A549 (cell line): Measurements from ENCODE around the gene CENPQ.

Experiments
- BHLHE40 ChIP-seq: IDR thresholded peaks from 2 replicates; pipeline ENCODE4 v1.6.1; 2012; ENCODE audit warnings: low read depth, low read length, inconsistent platforms
- CHD2 ChIP-seq: fragments of 150-350 bp; IDR thresholded peaks from 2 replicates; pipeline ENCODE4 v1.6.1; 2014; ENCODE audit warnings: low read length; ENCODE audit not compliant: partially characterized antibody
- EP300 ChIP-seq, 2 experiments: fragments of >200 bp; sonication (Bioruptor Twin); formaldehyde crosslinking; IDR thresholded peaks; 2 replicates in 1 of 2; 3 replicates in 1 of 2; pipeline ENCODE4 v1.6.1; 2016 to 2017
- FOSB ChIP-seq: fragments of 250-450 bp; sonication (Bioruptor Pico); IDR thresholded peaks from 2 replicates; pipeline ENCODE4 v1.5.0; 2020; ENCODE audit warnings: mild to moderate bottlenecking, moderate library complexity
- MAX ChIP-seq: IDR thresholded peaks from 2 replicates; pipeline ENCODE4 v1.6.1; 2012
- MYC ChIP-seq: IDR thresholded peaks from 2 replicates; pipeline ENCODE4 v1.6.1; 2012; ENCODE audit warnings: mild to moderate bottlenecking, inconsistent platforms, low read length, improper control_type of control experiment, borderline replicate concordance
- POLR2A ChIP-seq: IDR thresholded peaks from 2 replicates; pipeline ENCODE4 v1.6.1; 2012; ENCODE audit warnings: mild to moderate bottlenecking, low read length
- RFX5 ChIP-seq: fragments of 450-650 bp; IDR thresholded peaks from 2 replicates; pipeline ENCODE4 v1.7.1; 2014; ENCODE audit warnings: antibody characterized with exemption, mild to moderate bottlenecking, moderate library complexity
- RNF2 ChIP-seq: fragments of 200-600 bp; sonication (generic); IDR thresholded peaks from 2 replicates; pipeline ENCODE4 v1.6.1; 2016; ENCODE audit warnings: low read depth, mild to moderate bottlenecking, antibody characterized with exemption, moderate library complexity, borderline replicate concordance
- ZFP36 ChIP-seq: fragments of 450-650 bp; IDR thresholded peaks from 2 replicates; pipeline ENCODE4 v1.6.1; 2014; ENCODE audit warnings: borderline replicate concordance; ENCODE audit not compliant: partially characterized antibody
- TF ChIP-seq, protein P1 (sequence below): fragments of >200 bp; sonication (Bioruptor Twin); formaldehyde crosslinking; IDR thresholded peaks from 3 replicates; pipeline ENCODE4 v1.5.1; 2016
- TF ChIP-seq, protein P2 (sequence below): fragments of 200-600 bp; sonication (generic); IDR thresholded peaks from 2 replicates; pipeline ENCODE4 v1.6.1; 2016; ENCODE audit warnings: antibody characterized with exemption, mild to moderate bottlenecking, moderate library complexity
- TF ChIP-seq, protein P3 (sequence below): fragments of 450-650 bp; IDR thresholded peaks from 2 replicates; pipeline ENCODE4 v1.6.1; 2014; ENCODE audit warnings: antibody characterized with exemption

GRCh38 chr6:49454787-49455709 lies 8.1 kb upstream of the CENPQ start:
- TF ChIP-seq, protein P1, sequence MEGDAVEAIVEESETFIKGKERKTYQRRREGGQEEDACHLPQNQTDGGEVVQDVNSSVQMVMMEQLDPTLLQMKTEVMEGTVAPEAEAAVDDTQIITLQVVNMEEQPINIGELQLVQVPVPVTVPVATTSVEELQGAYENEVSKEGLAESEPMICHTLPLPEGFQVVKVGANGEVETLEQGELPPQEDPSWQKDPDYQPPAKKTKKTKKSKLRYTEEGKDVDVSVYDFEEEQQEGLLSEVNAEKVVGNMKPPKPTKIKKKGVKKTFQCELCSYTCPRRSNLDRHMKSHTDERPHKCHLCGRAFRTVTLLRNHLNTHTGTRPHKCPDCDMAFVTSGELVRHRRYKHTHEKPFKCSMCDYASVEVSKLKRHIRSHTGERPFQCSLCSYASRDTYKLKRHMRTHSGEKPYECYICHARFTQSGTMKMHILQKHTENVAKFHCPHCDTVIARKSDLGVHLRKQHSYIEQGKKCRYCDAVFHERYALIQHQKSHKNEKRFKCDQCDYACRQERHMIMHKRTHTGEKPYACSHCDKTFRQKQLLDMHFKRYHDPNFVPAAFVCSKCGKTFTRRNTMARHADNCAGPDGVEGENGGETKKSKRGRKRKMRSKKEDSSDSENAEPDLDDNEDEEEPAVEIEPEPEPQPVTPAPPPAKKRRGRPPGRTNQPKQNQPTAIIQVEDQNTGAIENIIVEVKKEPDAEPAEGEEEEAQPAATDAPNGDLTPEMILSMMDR: no peak
- TF ChIP-seq MAX (no peak), RNF2 (no peak), CHD2 (no peak), POLR2A (no peak), MYC (no peak), RFX5 (no peak), EP300 (IDR thresholded peaks at IDR 0.05) (no peak), FOSB (no peak), ZFP36 (no peak), BHLHE40 (no peak)
- TF ChIP-seq, protein P2, sequence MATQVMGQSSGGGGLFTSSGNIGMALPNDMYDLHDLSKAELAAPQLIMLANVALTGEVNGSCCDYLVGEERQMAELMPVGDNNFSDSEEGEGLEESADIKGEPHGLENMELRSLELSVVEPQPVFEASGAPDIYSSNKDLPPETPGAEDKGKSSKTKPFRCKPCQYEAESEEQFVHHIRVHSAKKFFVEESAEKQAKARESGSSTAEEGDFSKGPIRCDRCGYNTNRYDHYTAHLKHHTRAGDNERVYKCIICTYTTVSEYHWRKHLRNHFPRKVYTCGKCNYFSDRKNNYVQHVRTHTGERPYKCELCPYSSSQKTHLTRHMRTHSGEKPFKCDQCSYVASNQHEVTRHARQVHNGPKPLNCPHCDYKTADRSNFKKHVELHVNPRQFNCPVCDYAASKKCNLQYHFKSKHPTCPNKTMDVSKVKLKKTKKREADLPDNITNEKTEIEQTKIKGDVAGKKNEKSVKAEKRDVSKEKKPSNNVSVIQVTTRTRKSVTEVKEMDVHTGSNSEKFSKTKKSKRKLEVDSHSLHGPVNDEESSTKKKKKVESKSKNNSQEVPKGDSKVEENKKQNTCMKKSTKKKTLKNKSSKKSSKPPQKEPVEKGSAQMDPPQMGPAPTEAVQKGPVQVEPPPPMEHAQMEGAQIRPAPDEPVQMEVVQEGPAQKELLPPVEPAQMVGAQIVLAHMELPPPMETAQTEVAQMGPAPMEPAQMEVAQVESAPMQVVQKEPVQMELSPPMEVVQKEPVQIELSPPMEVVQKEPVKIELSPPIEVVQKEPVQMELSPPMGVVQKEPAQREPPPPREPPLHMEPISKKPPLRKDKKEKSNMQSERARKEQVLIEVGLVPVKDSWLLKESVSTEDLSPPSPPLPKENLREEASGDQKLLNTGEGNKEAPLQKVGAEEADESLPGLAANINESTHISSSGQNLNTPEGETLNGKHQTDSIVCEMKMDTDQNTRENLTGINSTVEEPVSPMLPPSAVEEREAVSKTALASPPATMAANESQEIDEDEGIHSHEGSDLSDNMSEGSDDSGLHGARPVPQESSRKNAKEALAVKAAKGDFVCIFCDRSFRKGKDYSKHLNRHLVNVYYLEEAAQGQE: no peak
- TF ChIP-seq, protein P3, sequence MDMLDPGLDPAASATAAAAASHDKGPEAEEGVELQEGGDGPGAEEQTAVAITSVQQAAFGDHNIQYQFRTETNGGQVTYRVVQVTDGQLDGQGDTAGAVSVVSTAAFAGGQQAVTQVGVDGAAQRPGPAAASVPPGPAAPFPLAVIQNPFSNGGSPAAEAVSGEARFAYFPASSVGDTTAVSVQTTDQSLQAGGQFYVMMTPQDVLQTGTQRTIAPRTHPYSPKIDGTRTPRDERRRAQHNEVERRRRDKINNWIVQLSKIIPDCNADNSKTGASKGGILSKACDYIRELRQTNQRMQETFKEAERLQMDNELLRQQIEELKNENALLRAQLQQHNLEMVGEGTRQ: no peak
